GM23338 (cell line): Measurements from ENCODE around the gene ANAPC2. TPM values are rescaled to one million over a fixed set of nuclear protein-coding genes. Genes with fewer than 3 reads are reported as not detected.

Experiments
- ATAC-seq: fragments of 200-7000 bp; cut with Tn5 transposase; 3 replicates; pipeline ENCODE4 v1.9.1; 2020
- DNase-seq: peaks from one replicate; pipeline ENCODE4 v3.0.0-alpha.2; 2015; ENCODE audit warnings: low spot score
- H2AFZ ChIP-seq: fragments of 200-600 bp; sonication (generic); 2 replicates; pipeline ENCODE4 v1.8.0; 2016; ENCODE audit warnings: antibody characterized with exemption, mild to moderate bottlenecking, moderate library complexity
- H3F3A ChIP-seq: fragments of 200-600 bp; sonication (generic); replicated peaks from 2 replicates; pipeline ENCODE4 v1.8.0; 2017; ENCODE audit warnings: antibody characterized with exemption, mixed run types, low read depth
- H3K27ac ChIP-seq: fragments of 200-600 bp; sonication (generic); 2 replicates; pipeline ENCODE4 v1.6.1; 2016; ENCODE audit warnings: low read depth
- H3K27me3 ChIP-seq: fragments of 200-600 bp; sonication (generic); 2 replicates; pipeline ENCODE4 v1.8.0; 2016; ENCODE audit warnings: mild to moderate bottlenecking, mixed run types, moderate library complexity; ENCODE audit not compliant: insufficient read depth
- H3K36me3 ChIP-seq: fragments of 200-600 bp; sonication (generic); 2 replicates; pipeline ENCODE4 v1.8.0; 2016; ENCODE audit warnings: mild to moderate bottlenecking; ENCODE audit not compliant: insufficient read depth
- H3K4me1 ChIP-seq: fragments of 200-600 bp; sonication (generic); 2 replicates; pipeline ENCODE4 v1.8.0; 2016; ENCODE audit warnings: mild to moderate bottlenecking, moderate library complexity; ENCODE audit not compliant: insufficient read depth
- H3K4me2 ChIP-seq: fragments of 200-600 bp; sonication (generic); 2 replicates; pipeline ENCODE4 v1.7.1; 2017; ENCODE audit warnings: mixed run types
- H3K4me3 ChIP-seq: fragments of 200-600 bp; sonication (generic); 2 replicates; pipeline ENCODE4 v1.6.1; 2016; ENCODE audit warnings: mixed run types
- H3K79me2 ChIP-seq: fragments of 200-600 bp; sonication (generic); replicated peaks from 2 replicates; pipeline ENCODE4 v1.8.0; 2017; ENCODE audit warnings: mild to moderate bottlenecking; ENCODE audit not compliant: insufficient read depth
- H3K9me2 ChIP-seq: fragments of 200-600 bp; sonication (generic); 2 replicates; pipeline ENCODE4 v1.8.0; 2017; ENCODE audit not compliant: insufficient read depth
- H4K20me1 ChIP-seq: fragments of 200-600 bp; sonication (generic); replicated peaks from 2 replicates; pipeline ENCODE4 v1.8.0; 2017; ENCODE audit warnings: mild to moderate bottlenecking; ENCODE audit not compliant: insufficient read depth
- H3K27ac Mint-ChIP-seq: 2 replicates; pipeline ENCODE4 v1.8.0; 2020; ENCODE audit warnings: inconsistent platforms, mild to moderate bottlenecking, moderate library complexity, mixed read lengths
- H3K27me3 Mint-ChIP-seq: 3 replicates; pipeline ENCODE4 v1.8.0; 2022; ENCODE audit warnings: low read depth, mild to moderate bottlenecking, moderate library complexity, mixed read lengths, inconsistent platforms; ENCODE audit not compliant: insufficient read depth, poor library complexity
- H3K36me3 Mint-ChIP-seq: 3 replicates; pipeline ENCODE4 v1.8.0; 2021; ENCODE audit warnings: low read depth, mild to moderate bottlenecking, inconsistent platforms, moderate library complexity, mixed read lengths
- H3K4me1 Mint-ChIP-seq: 3 replicates; pipeline ENCODE4 v1.8.0; 2020; ENCODE audit warnings: mild to moderate bottlenecking, inconsistent platforms, mixed read lengths
- H3K4me3 Mint-ChIP-seq: 3 replicates; pipeline ENCODE4 v1.8.0; 2021; ENCODE audit warnings: moderate library complexity, mild to moderate bottlenecking, inconsistent platforms, mixed read lengths
- H3K9me3 Mint-ChIP-seq: 3 replicates; pipeline ENCODE4 v1.8.0; 2020; ENCODE audit warnings: moderate library complexity, mild to moderate bottlenecking, inconsistent platforms, mixed read lengths
- JUNB ChIP-seq: IDR thresholded peaks from one replicate; pipeline ENCODE4 v1.6.1; 2016; ENCODE audit warnings: antibody characterized with exemption; ENCODE audit not compliant: unreplicated experiment
- STAT1 ChIP-seq: IDR thresholded peaks from one replicate; pipeline ENCODE4 v1.6.1; 2016; ENCODE audit warnings: antibody characterized with exemption; ENCODE audit not compliant: unreplicated experiment
- ZNF114 ChIP-seq: fragments of 250-450 bp; sonication (Bioruptor Pico); IDR thresholded peaks from 2 replicates; pipeline ENCODE4 v1.5.0; 2020; ENCODE audit warnings: mild to moderate bottlenecking, moderate library complexity
- ZNF331 ChIP-seq: fragments of 250-450 bp; sonication (Bioruptor Pico); IDR thresholded peaks from 2 replicates; pipeline ENCODE4 v1.5.0; 2020; ENCODE audit warnings: low read depth, mild to moderate bottlenecking, moderate library complexity
- polyA plus RNA-seq: library from polyadenylated mRNA; unstranded; fragments of >200 nt; fragmentation: Nextera tagmentation; extraction: Ambion mirVana; gene quantifications from 2 replicates; pipeline ENCODE4 v1.2.1, GENCODE V29; 2016
- total RNA-seq: library from RNA; depleted of rRNA; stranded (reverse); fragments of >200 nt; shearing (Covaris generic); gene quantifications from 2 replicates; pipeline ENCODE4 v1.2.3, GENCODE V29; 2014
- TF ChIP-seq, protein P1 (sequence below): fragments of 250-450 bp; sonication (Bioruptor Pico); IDR thresholded peaks from 2 replicates; pipeline ENCODE4 v1.5.0; 2020; ENCODE audit warnings: mild to moderate bottlenecking, moderate library complexity

Gene ANAPC2
- total and polyA plus RNA-seq, 2 experiments from 2014 or later = 16.4 to 42.9 TPM

DNA sequence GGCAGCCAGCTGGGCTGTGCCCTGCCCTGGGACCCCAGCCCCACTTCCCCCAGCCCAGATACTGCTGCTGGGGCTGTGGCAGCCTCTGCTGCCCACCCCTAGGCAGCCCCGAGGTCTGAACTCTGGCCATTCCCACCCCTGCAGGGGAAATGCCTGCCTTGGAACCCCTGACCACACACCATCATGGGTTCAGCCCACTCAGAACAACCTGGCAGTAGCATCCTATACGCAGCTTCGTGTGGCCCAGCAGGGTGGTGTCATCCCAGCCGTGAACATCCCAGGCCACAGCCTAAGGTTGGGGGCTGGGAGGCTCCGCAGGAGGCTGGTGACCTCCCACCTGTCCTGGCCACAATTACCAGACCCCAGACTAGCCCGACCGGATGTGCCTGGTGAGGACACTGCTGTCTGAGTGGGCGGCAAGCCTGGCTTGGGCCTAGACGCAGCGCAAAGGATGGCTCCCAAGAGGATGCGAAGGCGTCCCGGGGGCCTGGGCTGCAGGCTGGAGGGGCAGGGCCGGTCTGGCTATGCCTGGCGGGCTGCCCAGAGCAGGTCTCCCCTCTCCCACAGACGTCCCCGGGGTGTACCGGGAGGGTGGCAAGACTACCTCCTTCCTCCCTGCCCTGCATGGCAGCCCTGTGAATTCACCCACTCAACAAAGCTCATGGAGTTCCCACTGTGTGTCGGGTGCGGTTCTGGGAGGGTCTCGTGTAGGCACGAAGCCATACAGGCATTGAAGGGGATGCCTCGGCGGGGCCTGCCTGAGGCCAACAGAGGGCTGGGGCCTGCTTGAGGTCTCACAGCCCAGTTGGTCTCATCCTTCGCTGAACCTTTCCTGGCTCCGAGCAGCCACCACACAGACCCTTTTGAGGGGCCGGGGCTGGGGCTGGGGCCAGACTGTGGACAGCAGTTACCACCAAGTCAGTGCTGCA lies 40.9 kb upstream of the ANAPC2 start (continued):
- no peak for TF ChIP-seq STAT1
- no peak for TF ChIP-seq ZNF331 (CRISPR knock-in tag)
- no peak for TF ChIP-seq JUNB
- TF ChIP-seq ZNF114 (CRISPR knock-in tag) = no peak

- no peaks in the 10 kb centered on the region for H3K9me3 Mint-ChIP-seq
- H3K4me3 Mint-ChIP-seq = no peak overlapping the region
- no peaks in the 10 kb centered on the region for H3K9me2 ChIP-seq
- TF ChIP-seq STAT1 = no peak
- TF ChIP-seq ZNF114 (CRISPR knock-in tag) = no peak
- TF ChIP-seq JUNB = no peak
- TF ChIP-seq, protein P1, sequence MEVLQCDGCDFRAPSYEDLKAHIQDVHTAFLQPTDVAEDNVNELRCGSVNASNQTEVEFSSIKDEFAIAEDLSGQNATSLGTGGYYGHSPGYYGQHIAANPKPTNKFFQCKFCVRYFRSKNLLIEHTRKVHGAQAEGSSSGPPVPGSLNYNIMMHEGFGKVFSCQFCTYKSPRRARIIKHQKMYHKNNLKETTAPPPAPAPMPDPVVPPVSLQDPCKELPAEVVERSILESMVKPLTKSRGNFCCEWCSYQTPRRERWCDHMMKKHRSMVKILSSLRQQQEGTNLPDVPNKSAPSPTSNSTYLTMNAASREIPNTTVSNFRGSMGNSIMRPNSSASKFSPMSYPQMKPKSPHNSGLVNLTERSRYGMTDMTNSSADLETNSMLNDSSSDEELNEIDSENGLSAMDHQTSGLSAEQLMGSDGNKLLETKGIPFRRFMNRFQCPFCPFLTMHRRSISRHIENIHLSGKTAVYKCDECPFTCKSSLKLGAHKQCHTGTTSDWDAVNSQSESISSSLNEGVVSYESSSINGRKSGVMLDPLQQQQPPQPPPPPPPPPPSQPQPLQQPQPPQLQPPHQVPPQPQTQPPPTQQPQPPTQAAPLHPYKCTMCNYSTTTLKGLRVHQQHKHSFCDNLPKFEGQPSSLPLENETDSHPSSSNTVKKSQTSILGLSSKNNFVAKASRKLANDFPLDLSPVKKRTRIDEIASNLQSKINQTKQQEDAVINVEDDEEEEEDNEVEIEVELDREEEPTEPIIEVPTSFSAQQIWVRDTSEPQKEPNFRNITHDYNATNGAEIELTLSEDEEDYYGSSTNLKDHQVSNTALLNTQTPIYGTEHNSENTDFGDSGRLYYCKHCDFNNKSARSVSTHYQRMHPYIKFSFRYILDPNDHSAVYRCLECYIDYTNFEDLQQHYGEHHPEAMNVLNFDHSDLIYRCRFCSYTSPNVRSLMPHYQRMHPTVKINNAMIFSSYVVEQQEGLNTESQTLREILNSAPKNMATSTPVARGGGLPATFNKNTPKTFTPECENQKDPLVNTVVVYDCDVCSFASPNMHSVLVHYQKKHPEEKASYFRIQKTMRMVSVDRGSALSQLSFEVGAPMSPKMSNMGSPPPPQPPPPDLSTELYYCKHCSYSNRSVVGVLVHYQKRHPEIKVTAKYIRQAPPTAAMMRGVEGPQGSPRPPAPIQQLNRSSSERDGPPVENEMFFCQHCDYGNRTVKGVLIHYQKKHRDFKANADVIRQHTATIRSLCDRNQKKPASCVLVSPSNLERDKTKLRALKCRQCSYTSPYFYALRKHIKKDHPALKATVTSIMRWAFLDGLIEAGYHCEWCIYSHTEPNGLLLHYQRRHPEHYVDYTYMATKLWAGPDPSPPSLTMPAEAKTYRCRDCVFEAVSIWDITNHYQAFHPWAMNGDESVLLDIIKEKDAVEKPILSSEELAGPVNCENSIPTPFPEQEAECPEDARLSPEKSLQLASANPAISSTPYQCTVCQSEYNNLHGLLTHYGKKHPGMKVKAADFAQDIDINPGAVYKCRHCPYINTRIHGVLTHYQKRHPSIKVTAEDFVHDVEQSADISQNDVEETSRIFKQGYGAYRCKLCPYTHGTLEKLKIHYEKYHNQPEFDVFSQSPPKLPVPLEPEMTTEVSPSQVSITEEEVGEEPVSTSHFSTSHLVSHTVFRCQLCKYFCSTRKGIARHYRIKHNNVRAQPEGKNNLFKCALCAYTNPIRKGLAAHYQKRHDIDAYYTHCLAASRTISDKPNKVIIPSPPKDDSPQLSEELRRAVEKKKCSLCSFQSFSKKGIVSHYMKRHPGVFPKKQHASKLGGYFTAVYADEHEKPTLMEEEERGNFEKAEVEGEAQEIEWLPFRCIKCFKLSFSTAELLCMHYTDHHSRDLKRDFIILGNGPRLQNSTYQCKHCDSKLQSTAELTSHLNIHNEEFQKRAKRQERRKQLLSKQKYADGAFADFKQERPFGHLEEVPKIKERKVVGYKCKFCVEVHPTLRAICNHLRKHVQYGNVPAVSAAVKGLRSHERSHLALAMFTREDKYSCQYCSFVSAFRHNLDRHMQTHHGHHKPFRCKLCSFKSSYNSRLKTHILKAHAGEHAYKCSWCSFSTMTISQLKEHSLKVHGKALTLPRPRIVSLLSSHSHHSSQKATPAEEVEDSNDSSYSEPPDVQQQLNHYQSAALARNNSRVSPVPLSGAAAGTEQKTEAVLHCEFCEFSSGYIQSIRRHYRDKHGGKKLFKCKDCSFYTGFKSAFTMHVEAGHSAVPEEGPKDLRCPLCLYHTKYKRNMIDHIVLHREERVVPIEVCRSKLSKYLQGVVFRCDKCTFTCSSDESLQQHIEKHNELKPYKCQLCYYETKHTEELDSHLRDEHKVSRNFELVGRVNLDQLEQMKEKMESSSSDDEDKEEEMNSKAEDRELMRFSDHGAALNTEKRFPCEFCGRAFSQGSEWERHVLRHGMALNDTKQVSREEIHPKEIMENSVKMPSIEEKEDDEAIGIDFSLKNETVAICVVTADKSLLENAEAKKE (CRISPR knock-in tag) = no peak
- no peak overlapping the region for H2AFZ ChIP-seq
- H3K4me1 Mint-ChIP-seq = peaks cover 2% of the 10 kb centered on the region; the same call in 2 of the 3 replicates
- ATAC-seq (no peak), DNase-seq (no peak)
- no peaks in the 10 kb centered on the region; the same call in 1 of the 2 replicates for H3K4me1 ChIP-seq
- peaks cover 3% of the 10 kb centered on the region for H3K27me3 Mint-ChIP-seq
- no peaks in the 10 kb centered on the region for H3K79me2 ChIP-seq
- no peaks in the 10 kb centered on the region for H4K20me1 ChIP-seq
- no peaks in the 10 kb centered on the region for H3K27me3 ChIP-seq
- no peak overlapping the region for H3K4me2 ChIP-seq
- no peaks in the 10 kb centered on the region for H3K36me3 Mint-ChIP-seq
- H3F3A ChIP-seq = 0 out of 2 replicates have a peak, but pooled peaks cover 6% of the 10 kb centered on the region
- H3K27ac Mint-ChIP-seq = no peak overlapping the region
- no peak overlapping the region for H3K4me3 ChIP-seq
- no peak overlapping the region for H3K27ac ChIP-seq
- no peaks in the 10 kb centered on the region for H3K36me3 ChIP-seq
These were observed 40.2 kb upstream of the ANAPC2 start for GRCh38 chr9:137228506-137228967.
